Sigmoid colon (tissue), 4 donors: ENCODE results near the gene PDE7B.

Source experiments
- POLR2A ChIP-seq, 2 donors: fragments of 450-650 bp; IDR thresholded peaks; one replicate each; pipeline ENCODE4 v1.6.1; 2016; ENCODE audit warnings: antibody characterized with exemption in 2 of 2, mild to moderate bottlenecking in 2 of 2, moderate library complexity in 2 of 2
- POLR2AphosphoS5 ChIP-seq, 4 donors: sonication (generic); formaldehyde crosslinking; IDR thresholded peaks; one replicate each; pipeline ENCODE4 v1.6.1; 2017; ENCODE audit warnings: antibody characterized with exemption in 4 of 4
- TF ChIP-seq, protein P1 (sequence below), 4 experiments: fragments of 450-650 bp in 3 of 4; fragments of 200-600 bp in 1 of 4; IDR thresholded peaks; one replicate each; pipeline ENCODE4 v1.5.1; 2016 to 2019; ENCODE audit warnings: antibody characterized with exemption in 4 of 4, mild to moderate bottlenecking in 3 of 4, moderate library complexity in 2 of 4

DNA sequence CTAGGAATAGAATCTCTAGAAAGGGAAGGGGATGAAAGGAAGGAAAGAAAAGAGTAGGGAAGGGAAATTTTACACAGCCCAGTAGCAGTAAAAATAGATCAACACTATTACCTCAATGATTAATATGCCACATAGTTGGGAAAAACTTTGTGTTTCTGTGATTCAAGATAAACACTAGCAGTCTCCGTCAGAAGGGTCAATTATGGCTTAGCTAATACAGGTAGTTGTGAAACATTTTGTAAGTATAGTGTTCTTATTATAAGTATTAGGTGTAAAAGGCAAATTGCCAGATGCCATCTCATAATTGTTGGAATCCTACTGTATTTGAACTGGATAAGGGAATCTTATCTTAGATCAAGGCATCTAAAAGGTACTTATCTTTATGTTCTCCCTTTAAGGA lies 232.9 kb downstream of the PDE7B start:
- TF ChIP-seq POLR2A (IDR thresholded peaks at IDR 0.05) (no peak), POLR2AphosphoS5 (IDR thresholded peaks at IDR 0.05) (no peak)
- TF ChIP-seq, protein P1, sequence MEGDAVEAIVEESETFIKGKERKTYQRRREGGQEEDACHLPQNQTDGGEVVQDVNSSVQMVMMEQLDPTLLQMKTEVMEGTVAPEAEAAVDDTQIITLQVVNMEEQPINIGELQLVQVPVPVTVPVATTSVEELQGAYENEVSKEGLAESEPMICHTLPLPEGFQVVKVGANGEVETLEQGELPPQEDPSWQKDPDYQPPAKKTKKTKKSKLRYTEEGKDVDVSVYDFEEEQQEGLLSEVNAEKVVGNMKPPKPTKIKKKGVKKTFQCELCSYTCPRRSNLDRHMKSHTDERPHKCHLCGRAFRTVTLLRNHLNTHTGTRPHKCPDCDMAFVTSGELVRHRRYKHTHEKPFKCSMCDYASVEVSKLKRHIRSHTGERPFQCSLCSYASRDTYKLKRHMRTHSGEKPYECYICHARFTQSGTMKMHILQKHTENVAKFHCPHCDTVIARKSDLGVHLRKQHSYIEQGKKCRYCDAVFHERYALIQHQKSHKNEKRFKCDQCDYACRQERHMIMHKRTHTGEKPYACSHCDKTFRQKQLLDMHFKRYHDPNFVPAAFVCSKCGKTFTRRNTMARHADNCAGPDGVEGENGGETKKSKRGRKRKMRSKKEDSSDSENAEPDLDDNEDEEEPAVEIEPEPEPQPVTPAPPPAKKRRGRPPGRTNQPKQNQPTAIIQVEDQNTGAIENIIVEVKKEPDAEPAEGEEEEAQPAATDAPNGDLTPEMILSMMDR (IDR thresholded peaks at IDR 0.05) = no peak
